NK-92 (cell line): ENCODE results near the gene SSH2.

Experiments used
- DNase-seq: peaks from one replicate; lab custom pipeline; 2025; ENCODE audit not compliant: unreplicated experiment; lab: John Stamatoyannopoulos, UW

SSH2 gene

GRCh38 chr17:29594519-29595090, 335.4 kb downstream of the SSH2 start:
- DNase-seq = no peak

- DNase-seq = no peak
Measured at GRCh38 chr17:29593591-29594518, 336.2 kb downstream of the SSH2 start.

- no peak for DNase-seq
Measured at GRCh38 chr17:29592850-29593551, 337.0 kb downstream of the SSH2 start, which contains the start of gene ANKRD13B. TSS of gene ANKRD13B (plus strand) at chr17:29593132. CDS start at chr17:29593622, 490 bp downstream.

- DNase-seq = no peak
Measured at GRCh38 chr17:29591737-29592608, 338.1 kb downstream of the SSH2 start.

- no peak for DNase-seq
Measured at GRCh38 chr17:29591146-29591736, 338.8 kb downstream of the SSH2 start.

GRCh38 chr17:29590411-29591145, 339.4 kb downstream of the SSH2 start:
- no peak for DNase-seq

GRCh38 chr17:29589524-29590410, 340.3 kb downstream of the SSH2 start, which contains the start of gene GIT1:
TSS of gene GIT1 (minus strand) at chr17:29589648. CDS start at chr17:29589378, 270 bp downstream.
- DNase-seq = no peak

GRCh38 chr17:29588562-29589411, 341.2 kb downstream of the SSH2 start:
- no peak for DNase-seq

- no peak for DNase-seq
Measured at GRCh38 chr17:29588017-29588561, 341.9 kb downstream of the SSH2 start.

GRCh38 chr17:29587591-29587990, 342.4 kb downstream of the SSH2 start:
- no peak for DNase-seq

GRCh38 chr17:29586676-29587469, 343.2 kb downstream of the SSH2 start:
- DNase-seq = no peak

GRCh38 chr17:29585080-29585751, 344.8 kb downstream of the SSH2 start:
- no peak for DNase-seq

- DNase-seq = no peak
Measured at GRCh38 chr17:29584452-29585079, 345.5 kb downstream of the SSH2 start.

GRCh38 chr17:29583324-29584248, 346.4 kb downstream of the SSH2 start:
- DNase-seq = no peak
